Psoas muscle (tissue), 8 donors: Measurements from ENCODE around the gene TEX2. TPM values are rescaled to one million over a fixed set of nuclear protein-coding genes. Genes with fewer than 3 reads are reported as not detected.
"Not testable (repeated sequence)": the region's sequence is repeated elsewhere in the genome, so short reads cannot be mapped to it uniquely, and the experiment has no call there.

ENCODE experiments used
- ATAC-seq, 4 donors: fragments of 200-7000 bp; cut with Tn5 transposase; one replicate each; pipeline ENCODE4 v1.9.1; 2020; ENCODE audit warnings: moderate library complexity in 3 of 4, mild to moderate bottlenecking in 2 of 4
- DNase-seq, 2 donors: peaks; one replicate each; pipeline ENCODE4 v3.0.0-alpha.2; 2020
- H3K27ac ChIP-seq: fragments of 200-600 bp; one replicate; pipeline ENCODE4 v1.8.0; 2022
- H3K27me3 ChIP-seq, 3 donors: fragments of 200-600 bp in 1 of 3; one replicate each; pipeline versions ENCODE4 v1.6.1 to v1.8.0; 2013 to 2022; ENCODE audit warnings: low read length in 2 of 3, mild to moderate bottlenecking in 2 of 3, moderate library complexity in 1 of 3; ENCODE audit not compliant: insufficient read depth in 3 of 3
- H3K36me3 ChIP-seq, 2 donors: fragments of 200-600 bp in 1 of 2; one replicate each; pipeline versions ENCODE4 v1.6.1 to v1.8.0; 2013 to 2022; ENCODE audit warnings: low read depth in 1 of 2, mild to moderate bottlenecking in 1 of 2, moderate library complexity in 1 of 2; ENCODE audit not compliant: insufficient read depth in 1 of 2
- H3K4me1 ChIP-seq: fragments of 200-600 bp; one replicate; pipeline ENCODE4 v1.8.0; 2022
- H3K4me3 ChIP-seq: fragments of 200-600 bp; one replicate; pipeline ENCODE4 v1.8.0; 2022; ENCODE audit warnings: mild to moderate bottlenecking
- H3K9me3 ChIP-seq: fragments of 200-600 bp; one replicate; pipeline ENCODE4 v1.8.0; 2022
- CTCF ChIP-seq: fragments of 200-600 bp; IDR thresholded peaks from one replicate; pipeline ENCODE4 v1.8.0; 2022; ENCODE audit warnings: antibody characterized with exemption
- WGBS, 3 donors: extraction: QIAGEN DNeasy Blood & Tissue Kit; methylation state at CpG; one replicate each; pipeline versions ENCODE4 v1.1.6 to v1.1.7; 2013; 5-methylcytosine and 5-hydroxymethylcytosine counted together
- intact Hi-C, 2 donors: fragments of 100-400 bp; cut with DNase I; formaldehyde crosslinking; loops; one replicate each; pipeline versions ENCODE4 v1.11.0 to v1.14.2; 2022
- polyA plus RNA-seq, 3 donors: library from polyadenylated mRNA; stranded (reverse); fragments of 200-250 nt; gene quantifications; one replicate each; pipeline ENCODE4 v1.2.3, GENCODE V29; 2013
- total RNA-seq, 4 donors: library from RNA; stranded (reverse); fragmentation: NEBNext Ultra II Directional in 2 of 4; extraction: Animal tissue kit (Norgen Biotek cat#: 25700) in 2 of 4; gene quantifications; one replicate each; pipeline versions ENCODE4 v1.2.1 to v1.2.4, GENCODE V29; 2021 to 2023
- donor health status: healthy with polysubstance abuse.
- donor health status: DM: no; HTN: no; CAD: no; lungs with moderate emphysema.
- donor health status: Bipolar disorder and iron deficiency.
- donor health status: healthy.
- donor health status: DM: yes; HTN: yes; CAD: no.
- donor health status: DM: no; HTN: no; CAD: no.
- donor health status: DM: no; HTN: no; CAD: no.
- donor health status: DM: yes; HTN: yes; CAD: no.

Gene TEX2
- total and polyA plus RNA-seq, 7 donors = 29.4 to 72.7 (median 52.8) TPM

DNA sequence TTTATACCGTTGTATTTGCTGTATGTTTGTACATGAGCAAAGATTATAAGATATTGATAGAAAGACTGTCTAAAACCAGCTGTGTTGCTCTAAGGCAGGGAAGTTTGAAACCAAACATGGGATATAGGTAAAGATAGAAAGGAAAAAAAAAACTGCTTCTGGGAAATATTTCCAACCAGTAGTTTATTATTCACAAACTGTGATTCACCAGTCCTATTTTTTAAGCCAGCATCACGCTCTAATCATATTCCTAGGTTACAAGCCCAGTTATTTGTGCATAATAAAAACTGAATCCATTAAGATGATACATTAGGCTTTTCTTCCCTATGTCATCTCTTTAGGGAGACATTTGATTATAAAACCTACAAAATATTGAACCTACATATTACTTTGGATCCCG, 137.1 kb downstream of the TEX2 start:
- H3K27ac ChIP-seq = no peak overlapping the region
- H3K4me1 ChIP-seq = peaks cover 5% of the 10 kb centered on the region
- intact Hi-C loops = loop anchor here in 1 of 2 donors (5.0 kb wide), 1 partner anchor 84 kb away; no protein-coding TSS in a partner anchor
- WGBS, 3 donors = 73 to 93% (median 93%) methylated on average over 3 of the region's 3 CpGs
- DNase-seq = no peak
- no peaks in the 10 kb centered on the region for H3K27me3 ChIP-seq
- no peak overlapping the region for H3K4me3 ChIP-seq
- ATAC-seq = no peak
- no peaks in the 10 kb centered on the region for H3K36me3 ChIP-seq
- H3K9me3 ChIP-seq = no peaks in the 10 kb centered on the region
- no peak for TF ChIP-seq CTCF

GRCh38 chr17:64124609-64125008, 138.5 kb downstream of the TEX2 start:
- Histone ChIP-seq H3K27ac (no peak overlapping the region), H3K4me3 (no peak overlapping the region), H3K9me3 (no peaks in the 10 kb centered on the region), H3K4me1 (peaks cover 5% of the 10 kb centered on the region), H3K27me3 (no peaks in the 10 kb centered on the region), H3K36me3 (no peaks in the 10 kb centered on the region)
- DNase-seq (no peak), ATAC-seq (no peak)
- WGBS, 3 donors = 90 to 96% (median 90%) methylated on average over 3 of the region's 3 CpGs
- intact Hi-C loops = loop anchor here in 1 of 2 donors (5.0 kb wide), 1 partner anchor 82 kb away; no protein-coding TSS in a partner anchor
- no peak for TF ChIP-seq CTCF

DNA sequence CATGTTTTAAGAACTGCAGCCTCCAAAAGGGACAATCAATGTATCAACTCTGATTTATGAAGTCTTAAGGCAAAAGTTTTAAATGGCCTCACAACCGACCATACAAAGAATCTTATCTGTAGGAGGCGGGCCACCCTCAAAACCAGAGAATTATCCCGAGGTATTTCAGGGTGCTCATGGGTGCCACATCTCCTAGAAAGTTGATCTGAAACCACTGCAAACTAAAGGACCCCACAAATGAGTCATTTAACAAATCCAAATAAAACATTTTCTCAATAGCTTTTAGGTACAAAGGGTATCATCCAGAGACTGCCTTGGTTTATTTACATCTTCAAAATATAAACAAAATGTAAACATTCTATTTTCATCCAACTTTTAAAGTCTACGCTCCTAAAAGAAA, 139.9 kb downstream of the TEX2 start:
- no peak for TF ChIP-seq CTCF
- no peak overlapping the region for H3K4me3 ChIP-seq
- H3K9me3 ChIP-seq = no peaks in the 10 kb centered on the region
- no peaks in the 10 kb centered on the region for H3K27me3 ChIP-seq
- intact Hi-C loops = no loop called here
- H3K36me3 ChIP-seq = no peaks in the 10 kb centered on the region
- no peak for ATAC-seq
- DNase-seq = no peak
- WGBS, 3 donors = 82 to 83% (median 83%) methylated on average over 4 of the region's 4 CpGs
- peaks cover 8% of the 10 kb centered on the region for H3K4me1 ChIP-seq
- no peak overlapping the region for H3K27ac ChIP-seq

DNA sequence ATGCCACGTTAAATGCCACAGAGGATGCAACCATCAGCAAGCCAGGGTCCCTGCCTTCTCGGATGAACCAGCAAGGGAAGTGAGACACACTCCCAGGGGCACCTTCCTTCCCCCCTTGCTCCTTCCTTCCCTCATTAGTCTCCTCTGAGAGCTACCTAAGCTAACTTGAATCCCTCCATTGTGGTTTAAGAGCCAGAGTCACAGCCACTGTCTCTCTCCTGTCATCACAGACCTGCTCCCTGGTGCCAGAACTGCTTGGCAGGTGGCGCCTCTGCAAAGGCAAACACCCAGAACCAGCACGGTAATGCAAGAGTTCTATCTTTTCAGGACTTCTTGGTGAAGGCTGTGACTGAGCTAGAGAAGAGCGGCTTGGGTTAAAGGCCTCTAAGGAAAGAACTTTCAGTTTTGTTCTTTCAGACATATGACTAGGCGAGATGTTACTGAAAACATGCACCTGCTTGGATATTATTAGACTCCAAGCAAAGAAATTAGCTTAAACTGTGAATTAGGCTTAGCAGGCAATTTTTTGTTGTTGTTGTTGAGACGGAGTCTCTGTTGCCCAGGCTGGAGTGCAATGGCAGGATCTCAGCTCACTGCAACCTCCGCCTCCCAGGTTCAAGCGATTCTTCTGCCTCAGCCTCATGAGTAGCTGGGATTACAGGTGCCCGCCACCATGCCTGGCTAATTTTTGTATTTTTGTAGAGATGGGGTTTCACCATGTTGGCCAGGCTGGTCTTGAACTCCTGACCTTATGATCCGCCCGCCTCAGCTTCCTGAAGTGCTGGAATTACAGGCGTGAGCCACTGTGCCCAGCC, 141.9 kb downstream of the TEX2 start:
- intact Hi-C loops, DNase-seq: not testable (repeated sequence)

DNA sequence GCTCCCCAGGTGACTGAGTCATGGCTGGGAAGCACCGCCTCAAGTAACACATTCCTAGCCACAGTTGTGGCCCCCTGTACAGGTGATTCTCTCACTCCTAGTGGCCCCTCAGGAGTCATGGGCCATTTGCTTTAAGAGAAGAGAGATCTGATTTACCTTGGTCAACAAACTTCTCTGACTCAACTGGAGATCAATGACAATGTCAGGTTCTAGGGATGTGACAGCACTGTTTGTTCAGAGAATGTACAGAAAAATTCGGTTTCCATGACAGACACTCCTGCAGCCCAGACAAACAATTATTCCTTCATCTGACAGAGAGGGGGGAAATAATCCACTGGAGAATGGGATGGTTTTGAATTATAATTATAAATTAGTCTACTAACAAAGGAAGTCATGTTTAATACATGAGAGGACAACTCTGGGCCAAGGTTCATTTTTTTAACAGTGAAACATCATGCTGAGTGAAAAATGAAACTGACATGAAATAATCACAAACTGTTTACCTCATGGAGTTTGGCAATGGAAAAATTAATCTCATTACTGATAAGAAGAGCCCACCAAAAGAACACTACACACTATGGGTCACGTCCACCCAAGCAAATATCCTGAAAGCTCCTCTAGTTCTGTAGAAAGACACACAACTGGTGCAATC, 142.8 kb downstream of the TEX2 start:
- no peaks in the 10 kb centered on the region for H3K27me3 ChIP-seq
- H3K4me3 ChIP-seq = no peak overlapping the region
- H3K27ac ChIP-seq = no peak overlapping the region
- no peak for ATAC-seq
- intact Hi-C loops = no loop called here
- H3K36me3 ChIP-seq = no peaks in the 10 kb centered on the region
- WGBS, 3 donors = 86 to 89% (median 88%) methylated on average over 3 of the region's 3 CpGs
- no peaks in the 10 kb centered on the region for H3K9me3 ChIP-seq
- no peak for DNase-seq
- TF ChIP-seq CTCF = no peak
- H3K4me1 ChIP-seq = peaks cover 16% of the 10 kb centered on the region

More for the DNA sequence above, 141.9 kb downstream of the TEX2 start:
- H3K4me1 ChIP-seq = peaks cover 10% of the 10 kb centered on the region
- H3K27me3 ChIP-seq, H3K36me3 ChIP-seq, H3K9me3 ChIP-seq, H3K4me3 ChIP-seq, H3K27ac ChIP-seq: not testable (repeated sequence)
- ATAC-seq = peak; percentile 40 to 82 (median 44)
- WGBS, 3 donors = 87 to 90% (median 87%) methylated on average over 13 of the region's 13 CpGs
